SK-N-SH (cell line): ENCODE data around the gene MYMK.

Experiments
- SIN3A ChIP-seq: IDR thresholded peaks from 2 replicates; pipeline ENCODE4 v1.6.1; 2012; ENCODE audit warnings: low read depth, mild to moderate bottlenecking, low read length, moderate library complexity, borderline replicate concordance
- TAF1 ChIP-seq: IDR thresholded peaks from 2 replicates; pipeline ENCODE4 v1.6.1; 2012; ENCODE audit warnings: low read depth, mild to moderate bottlenecking, low read length, moderate library complexity, borderline replicate concordance
- TCF12 ChIP-seq: IDR thresholded peaks from 2 replicates; pipeline ENCODE4 v1.4.0; 2012
- TF ChIP-seq, protein P1 (sequence below): fragments of 200-600 bp; sonication (generic); IDR thresholded peaks from 2 replicates; pipeline ENCODE4 v1.6.1; 2017; ENCODE audit warnings: antibody characterized with exemption, mild to moderate bottlenecking, moderate library complexity
- TF ChIP-seq, protein P2 (sequence below): IDR thresholded peaks from 2 replicates; pipeline ENCODE4 v1.6.1; 2012; ENCODE audit warnings: mild to moderate bottlenecking, low read depth, low read length, moderate library complexity

DNA sequence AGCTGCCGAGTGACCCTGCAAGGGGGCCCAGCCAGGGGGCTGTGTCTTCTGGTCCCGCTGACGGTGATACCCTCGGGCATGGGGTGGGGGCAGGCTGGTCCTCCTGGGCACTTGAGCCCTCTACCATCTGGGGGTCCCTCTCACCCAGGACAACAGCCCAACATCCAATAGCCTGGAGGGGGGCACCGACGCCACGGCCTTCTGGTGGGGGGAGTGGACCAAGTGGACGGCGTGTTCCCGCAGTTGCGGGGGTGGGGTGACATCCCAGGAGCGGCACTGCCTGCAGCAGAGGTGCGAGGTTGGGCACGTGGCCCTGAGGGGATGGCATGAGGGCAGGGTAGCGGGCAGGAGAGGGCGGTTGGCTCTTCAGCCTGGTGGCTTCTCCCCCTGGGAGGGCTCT, 12.5 kb upstream of the MYMK start:
- TF ChIP-seq TAF1 (no peak), TCF12 (no peak), SIN3A (no peak)
- TF ChIP-seq, protein P1, sequence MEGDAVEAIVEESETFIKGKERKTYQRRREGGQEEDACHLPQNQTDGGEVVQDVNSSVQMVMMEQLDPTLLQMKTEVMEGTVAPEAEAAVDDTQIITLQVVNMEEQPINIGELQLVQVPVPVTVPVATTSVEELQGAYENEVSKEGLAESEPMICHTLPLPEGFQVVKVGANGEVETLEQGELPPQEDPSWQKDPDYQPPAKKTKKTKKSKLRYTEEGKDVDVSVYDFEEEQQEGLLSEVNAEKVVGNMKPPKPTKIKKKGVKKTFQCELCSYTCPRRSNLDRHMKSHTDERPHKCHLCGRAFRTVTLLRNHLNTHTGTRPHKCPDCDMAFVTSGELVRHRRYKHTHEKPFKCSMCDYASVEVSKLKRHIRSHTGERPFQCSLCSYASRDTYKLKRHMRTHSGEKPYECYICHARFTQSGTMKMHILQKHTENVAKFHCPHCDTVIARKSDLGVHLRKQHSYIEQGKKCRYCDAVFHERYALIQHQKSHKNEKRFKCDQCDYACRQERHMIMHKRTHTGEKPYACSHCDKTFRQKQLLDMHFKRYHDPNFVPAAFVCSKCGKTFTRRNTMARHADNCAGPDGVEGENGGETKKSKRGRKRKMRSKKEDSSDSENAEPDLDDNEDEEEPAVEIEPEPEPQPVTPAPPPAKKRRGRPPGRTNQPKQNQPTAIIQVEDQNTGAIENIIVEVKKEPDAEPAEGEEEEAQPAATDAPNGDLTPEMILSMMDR, result no peak
- TF ChIP-seq, protein P2, sequence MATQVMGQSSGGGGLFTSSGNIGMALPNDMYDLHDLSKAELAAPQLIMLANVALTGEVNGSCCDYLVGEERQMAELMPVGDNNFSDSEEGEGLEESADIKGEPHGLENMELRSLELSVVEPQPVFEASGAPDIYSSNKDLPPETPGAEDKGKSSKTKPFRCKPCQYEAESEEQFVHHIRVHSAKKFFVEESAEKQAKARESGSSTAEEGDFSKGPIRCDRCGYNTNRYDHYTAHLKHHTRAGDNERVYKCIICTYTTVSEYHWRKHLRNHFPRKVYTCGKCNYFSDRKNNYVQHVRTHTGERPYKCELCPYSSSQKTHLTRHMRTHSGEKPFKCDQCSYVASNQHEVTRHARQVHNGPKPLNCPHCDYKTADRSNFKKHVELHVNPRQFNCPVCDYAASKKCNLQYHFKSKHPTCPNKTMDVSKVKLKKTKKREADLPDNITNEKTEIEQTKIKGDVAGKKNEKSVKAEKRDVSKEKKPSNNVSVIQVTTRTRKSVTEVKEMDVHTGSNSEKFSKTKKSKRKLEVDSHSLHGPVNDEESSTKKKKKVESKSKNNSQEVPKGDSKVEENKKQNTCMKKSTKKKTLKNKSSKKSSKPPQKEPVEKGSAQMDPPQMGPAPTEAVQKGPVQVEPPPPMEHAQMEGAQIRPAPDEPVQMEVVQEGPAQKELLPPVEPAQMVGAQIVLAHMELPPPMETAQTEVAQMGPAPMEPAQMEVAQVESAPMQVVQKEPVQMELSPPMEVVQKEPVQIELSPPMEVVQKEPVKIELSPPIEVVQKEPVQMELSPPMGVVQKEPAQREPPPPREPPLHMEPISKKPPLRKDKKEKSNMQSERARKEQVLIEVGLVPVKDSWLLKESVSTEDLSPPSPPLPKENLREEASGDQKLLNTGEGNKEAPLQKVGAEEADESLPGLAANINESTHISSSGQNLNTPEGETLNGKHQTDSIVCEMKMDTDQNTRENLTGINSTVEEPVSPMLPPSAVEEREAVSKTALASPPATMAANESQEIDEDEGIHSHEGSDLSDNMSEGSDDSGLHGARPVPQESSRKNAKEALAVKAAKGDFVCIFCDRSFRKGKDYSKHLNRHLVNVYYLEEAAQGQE, result no peak
